VCaP (cell line): ENCODE results near the gene EFNA2.

Experiments
- H3K27ac ChIP-seq: fragments of 450-650 bp; 2 replicates; pipeline ENCODE4 v1.5.1; 2017
- TF ChIP-seq, protein P1 (sequence below): fragments of 450-650 bp; conservative IDR thresholded peaks from 2 replicates; pipeline ENCODE4 v1.5.1; 2017; ENCODE audit warnings: mild to moderate bottlenecking, moderate library complexity

EFNA2 gene

GRCh38 chr19:1336079-1336684, 50.5 kb downstream of the EFNA2 start:
- TF ChIP-seq, protein P1, sequence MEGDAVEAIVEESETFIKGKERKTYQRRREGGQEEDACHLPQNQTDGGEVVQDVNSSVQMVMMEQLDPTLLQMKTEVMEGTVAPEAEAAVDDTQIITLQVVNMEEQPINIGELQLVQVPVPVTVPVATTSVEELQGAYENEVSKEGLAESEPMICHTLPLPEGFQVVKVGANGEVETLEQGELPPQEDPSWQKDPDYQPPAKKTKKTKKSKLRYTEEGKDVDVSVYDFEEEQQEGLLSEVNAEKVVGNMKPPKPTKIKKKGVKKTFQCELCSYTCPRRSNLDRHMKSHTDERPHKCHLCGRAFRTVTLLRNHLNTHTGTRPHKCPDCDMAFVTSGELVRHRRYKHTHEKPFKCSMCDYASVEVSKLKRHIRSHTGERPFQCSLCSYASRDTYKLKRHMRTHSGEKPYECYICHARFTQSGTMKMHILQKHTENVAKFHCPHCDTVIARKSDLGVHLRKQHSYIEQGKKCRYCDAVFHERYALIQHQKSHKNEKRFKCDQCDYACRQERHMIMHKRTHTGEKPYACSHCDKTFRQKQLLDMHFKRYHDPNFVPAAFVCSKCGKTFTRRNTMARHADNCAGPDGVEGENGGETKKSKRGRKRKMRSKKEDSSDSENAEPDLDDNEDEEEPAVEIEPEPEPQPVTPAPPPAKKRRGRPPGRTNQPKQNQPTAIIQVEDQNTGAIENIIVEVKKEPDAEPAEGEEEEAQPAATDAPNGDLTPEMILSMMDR, result no peak
- H3K27ac ChIP-seq, result no peak overlapping the region

DNA sequence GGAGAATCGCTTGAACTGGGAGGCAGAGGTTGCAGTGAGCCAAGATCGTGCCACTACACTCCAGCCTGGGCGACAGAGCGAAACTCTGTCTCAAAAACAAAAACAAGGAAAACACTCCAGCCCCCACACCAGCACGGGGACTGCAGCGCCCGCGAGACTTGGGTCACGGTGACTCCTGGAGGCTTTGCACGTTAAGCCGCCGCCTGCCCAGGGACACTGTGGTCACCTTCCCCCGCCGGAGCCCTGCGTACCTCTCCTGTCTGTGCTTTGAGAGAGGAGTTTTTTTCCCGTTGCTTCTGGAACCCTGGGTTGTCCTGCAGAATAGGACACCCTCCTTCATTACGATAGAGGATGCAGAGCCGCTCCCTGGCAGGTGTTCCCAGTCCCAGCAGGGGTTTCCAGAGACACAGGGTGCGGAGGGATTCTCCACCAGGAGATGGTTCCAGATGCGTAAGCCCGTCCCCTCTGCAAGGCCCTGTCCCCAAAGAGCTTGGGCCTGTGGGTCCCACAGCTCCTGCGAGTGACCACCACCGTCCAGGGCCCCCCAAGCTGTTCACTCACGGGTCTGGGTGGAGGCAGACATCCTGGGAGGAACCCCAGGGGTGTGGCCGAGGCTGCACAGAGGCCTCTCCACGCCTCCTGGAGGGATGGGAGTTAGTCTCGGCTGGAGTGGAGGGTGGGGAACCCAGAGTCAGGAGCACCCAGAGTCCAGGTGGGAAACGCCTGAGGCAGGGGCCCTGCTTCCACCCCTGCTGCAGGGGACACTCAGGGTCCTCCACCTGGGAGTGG, 55.2 kb downstream of the EFNA2 start:
- TF ChIP-seq, protein P1, result no peak
- H3K27ac ChIP-seq, result no peak overlapping the region

GRCh38 chr19:1343041-1343440, 57.4 kb downstream of the EFNA2 start:
- TF ChIP-seq, protein P1, result no peak
- no peak overlapping the region for H3K27ac ChIP-seq

DNA sequence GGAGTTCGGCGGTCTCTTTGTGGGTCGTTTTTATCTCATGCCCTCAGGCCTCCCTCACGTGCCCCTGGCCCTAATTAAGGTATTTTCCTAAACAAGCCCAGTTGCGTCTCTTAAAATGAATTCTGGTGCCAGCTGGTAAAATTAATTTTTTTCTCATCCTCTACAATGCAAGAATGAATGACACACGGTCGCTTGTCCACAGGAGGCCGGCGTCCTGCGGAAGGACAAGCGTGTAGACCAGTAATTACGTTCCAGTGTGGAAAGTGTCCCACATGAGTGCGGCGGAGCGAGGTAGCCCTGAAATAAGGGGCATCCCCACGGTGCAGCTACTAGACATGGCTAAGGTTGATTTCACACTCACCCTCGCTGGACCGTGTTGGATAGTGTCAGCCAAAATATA, 63.5 kb downstream of the EFNA2 start:
- H3K27ac ChIP-seq, result no peak overlapping the region
- TF ChIP-seq, protein P1, result no peak

- TF ChIP-seq, protein P1, result no peak
Observed at GRCh38 chr19:1350867-1351266, 65.2 kb downstream of the EFNA2 start.

More at GRCh38 chr19:1350867-1351266, 65.2 kb downstream of the EFNA2 start:
- H3K27ac ChIP-seq, result no peak overlapping the region
